Activated CD4-positive, alpha-beta memory T cell treated with anti-CD3 and anti-CD28 coated beads for 36 hours (primary cell): ENCODE results near the gene TCHP. TPM values are rescaled to one million over a fixed set of nuclear protein-coding genes. Genes with fewer than 3 reads are reported as not detected.

Source experiments
- CTCF ChIA-PET: fragments of 350-600 bp; sonication (Branson Sonifier 250); formaldehyde crosslinking; loops from one replicate; lab custom pipeline; 2021; ENCODE audit warnings: antibody characterized with exemption, inconsistent platforms; lab: Charles Lee
- POLR2A ChIA-PET: fragments of 350-600 bp; sonication (Branson Sonifier 250); formaldehyde crosslinking; loops from one replicate; lab custom pipeline; 2021; ENCODE audit warnings: antibody characterized with exemption; lab: Charles Lee
- DNase-seq: peaks from one replicate; pipeline ENCODE4 v3.0.0-alpha.2; 2020
- H3K27ac Mint-ChIP-seq: one replicate; pipeline ENCODE4 v1.8.0; 2021; ENCODE audit warnings: mixed read lengths
- H3K27me3 Mint-ChIP-seq: one replicate; pipeline ENCODE4 v1.8.0; 2021; ENCODE audit warnings: mixed read lengths
- H3K36me3 Mint-ChIP-seq: one replicate; pipeline ENCODE4 v1.8.0; 2021; ENCODE audit warnings: mixed read lengths
- H3K4me1 Mint-ChIP-seq: one replicate; pipeline ENCODE4 v1.8.0; 2021; ENCODE audit warnings: low read depth, mixed read lengths
- H3K4me3 Mint-ChIP-seq: one replicate; pipeline ENCODE4 v1.8.0; 2021; ENCODE audit warnings: mild to moderate bottlenecking, mixed read lengths
- H3K9me3 Mint-ChIP-seq: one replicate; pipeline ENCODE4 v1.8.0; 2021; ENCODE audit warnings: mixed read lengths
- intact Hi-C: fragments of 100-400 bp; cut with micrococcal nuclease; formaldehyde crosslinking; loops from one replicate; pipeline ENCODE4 v1.15.1; 2023
- total RNA-seq, 2 experiments: library from RNA; stranded (reverse); gene quantifications; one replicate each; pipeline ENCODE4 v1.2.3, GENCODE V29; 2021

The TCHP gene
- total RNA-seq, 2 experiments from 2014 or later, result 21.2 to 21.3 TPM

- DNase-seq, result no peak
- ChIA-PET POLR2A (no interaction called here), CTCF (no interaction called here)
- H3K4me3 Mint-ChIP-seq, result no peak overlapping the region
- intact Hi-C loops, result no loop called here
- no peaks in the 10 kb centered on the region for H3K9me3 Mint-ChIP-seq
- H3K27me3 Mint-ChIP-seq, result no peaks in the 10 kb centered on the region
- H3K27ac Mint-ChIP-seq, result peak overlapping the region; percentile 31
- peaks cover 11% of the 10 kb centered on the region for H3K4me1 Mint-ChIP-seq
- peaks cover 46% of the 10 kb centered on the region for H3K36me3 Mint-ChIP-seq
Measured at GRCh38 chr12:109953656-109954055, 53.6 kb downstream of the TCHP start.

- Mint-ChIP-seq H3K27ac (no peak overlapping the region), H3K9me3 (no peaks in the 10 kb centered on the region), H3K4me3 (no peak overlapping the region), H3K36me3 (peaks cover 39% of the 10 kb centered on the region), H3K4me1 (peaks cover 5% of the 10 kb centered on the region), H3K27me3 (no peaks in the 10 kb centered on the region)
- intact Hi-C loops, result no loop called here
- CTCF ChIA-PET, result no interaction called here
- POLR2A ChIA-PET, result no interaction called here
- DNase-seq, result no peak
Measured at GRCh38 chr12:109958374-109958773, 58.3 kb downstream of the TCHP start.

- CTCF ChIA-PET, result no interaction called here
- Mint-ChIP-seq H3K4me3 (no peak overlapping the region), H3K27me3 (no peaks in the 10 kb centered on the region), H3K4me1 (peaks cover 8% of the 10 kb centered on the region), H3K9me3 (no peaks in the 10 kb centered on the region), H3K27ac (no peak overlapping the region), H3K36me3 (peaks cover 35% of the 10 kb centered on the region)
- intact Hi-C loops, result no loop called here
- POLR2A ChIA-PET, result no interaction called here
- no peak for DNase-seq
Measured at GRCh38 chr12:109959411-109960093, 59.5 kb downstream of the TCHP start.

GRCh38 chr12:109961201-109961600 lies 61.1 kb downstream of the TCHP start:
- H3K27ac Mint-ChIP-seq, result no peak overlapping the region
- intact Hi-C loops, result no loop called here
- peaks cover 8% of the 10 kb centered on the region for H3K4me1 Mint-ChIP-seq
- H3K27me3 Mint-ChIP-seq, result no peaks in the 10 kb centered on the region
- ChIA-PET POLR2A (no interaction called here), CTCF (interaction anchor here (1.1 kb wide), 1 partner anchor 30 kb away, joined by 3 read pairs; no protein-coding TSS in a partner anchor)
- H3K36me3 Mint-ChIP-seq, result peaks cover 41% of the 10 kb centered on the region
- H3K9me3 Mint-ChIP-seq, result no peaks in the 10 kb centered on the region
- H3K4me3 Mint-ChIP-seq, result no peak overlapping the region
- DNase-seq, result no peak

- Mint-ChIP-seq H3K36me3 (peaks cover 41% of the 10 kb centered on the region), H3K27me3 (no peaks in the 10 kb centered on the region), H3K4me3 (no peak overlapping the region), H3K4me1 (peaks cover 11% of the 10 kb centered on the region), H3K27ac (no peak overlapping the region), H3K9me3 (no peaks in the 10 kb centered on the region)
- CTCF ChIA-PET, result interaction anchor here (1.1 to 1.2 kb wide), 2 partner anchors 26 to 30 kb away, joined by 3 to 4 read pairs; no protein-coding TSS in a partner anchor
- intact Hi-C loops, result no loop called here
- DNase-seq, result no peak
- POLR2A ChIA-PET, result no interaction called here
Measured at GRCh38 chr12:109961612-109962011, 61.5 kb downstream of the TCHP start.

GRCh38 chr12:109962398-109962797 lies 62.3 kb downstream of the TCHP start:
- POLR2A ChIA-PET, result no interaction called here
- intact Hi-C loops, result no loop called here
- Mint-ChIP-seq H3K36me3 (peaks cover 41% of the 10 kb centered on the region), H3K27me3 (no peaks in the 10 kb centered on the region), H3K9me3 (no peaks in the 10 kb centered on the region), H3K27ac (no peak overlapping the region), H3K4me3 (no peak overlapping the region), H3K4me1 (peaks cover 14% of the 10 kb centered on the region)
- CTCF ChIA-PET, result interaction anchor here (1.2 kb wide), 1 partner anchor 26 kb away, joined by 4 read pairs; no protein-coding TSS in a partner anchor
- peak; percentile 28 for DNase-seq

GRCh38 chr12:109963330-109963729 lies 63.3 kb downstream of the TCHP start:
- Mint-ChIP-seq H3K36me3 (peaks cover 42% of the 10 kb centered on the region), H3K9me3 (no peaks in the 10 kb centered on the region), H3K27ac (no peak overlapping the region), H3K4me3 (no peak overlapping the region), H3K27me3 (no peaks in the 10 kb centered on the region), H3K4me1 (peaks cover 22% of the 10 kb centered on the region)
- no peak for DNase-seq
- CTCF ChIA-PET, result interaction anchor here (0.7 kb wide), 1 partner anchor 58 kb away, joined by 3 read pairs; no protein-coding TSS in a partner anchor
- intact Hi-C loops, result no loop called here
- POLR2A ChIA-PET, result interaction anchor here (1.5 kb wide), 1 partner anchor 10 kb away, joined by 4 read pairs; no protein-coding TSS in a partner anchor

GRCh38 chr12:109963743-109964429 lies 63.8 kb downstream of the TCHP start:
- H3K36me3 Mint-ChIP-seq, result peaks cover 36% of the 10 kb centered on the region
- CTCF ChIA-PET, result interaction anchor here (0.7 kb wide), 2 partner anchors 27 to 59 kb away, joined by 3 read pairs; no protein-coding TSS in a partner anchor
- no peak for DNase-seq

GRCh38 chr12:109966546-109966945 lies 66.5 kb downstream of the TCHP start:
- DNase-seq, result no peak
- intact Hi-C loops, result no loop called here
- Mint-ChIP-seq H3K27ac (no peak overlapping the region), H3K4me1 (peaks cover 26% of the 10 kb centered on the region), H3K9me3 (no peaks in the 10 kb centered on the region), H3K36me3 (peaks cover 38% of the 10 kb centered on the region), H3K27me3 (no peaks in the 10 kb centered on the region), H3K4me3 (no peak overlapping the region)
- CTCF ChIA-PET, result interaction anchor here (1.1 kb wide), 1 partner anchor 58 kb away, joined by 3 read pairs; no protein-coding TSS in a partner anchor
- POLR2A ChIA-PET, result interaction anchor here (1.1 kb wide), 1 partner anchor 23 kb away, joined by 3 read pairs; no protein-coding TSS in a partner anchor

More at GRCh38 chr12:109963743-109964429, 63.8 kb downstream of the TCHP start:
- Mint-ChIP-seq H3K4me1 (peaks cover 22% of the 10 kb centered on the region), H3K27me3 (no peaks in the 10 kb centered on the region), H3K9me3 (no peaks in the 10 kb centered on the region), H3K27ac (no peak overlapping the region), H3K4me3 (no peak overlapping the region)
- intact Hi-C loops, result no loop called here
- POLR2A ChIA-PET, result interaction anchor here (1.5 kb wide), 1 partner anchor 9 kb away, joined by 4 read pairs; no protein-coding TSS in a partner anchor

- no peaks in the 10 kb centered on the region for H3K27me3 Mint-ChIP-seq
- DNase-seq, result no peak
- ChIA-PET POLR2A (interaction anchor here (0.8 to 1.4 kb wide), 4 partner anchors 22 to 37 kb away, joined by 3 to 4 read pairs (median 3); partner anchors contain the start of gene GIT2), CTCF (interaction anchor here (0.5 to 1.3 kb wide), 7 partner anchors 20 to 132 kb away, joined by 3 to 4 read pairs (median 3); no protein-coding TSS in a partner anchor)
- H3K9me3 Mint-ChIP-seq, result no peaks in the 10 kb centered on the region
- peaks cover 25% of the 10 kb centered on the region for H3K4me1 Mint-ChIP-seq
- no peak overlapping the region for H3K4me3 Mint-ChIP-seq
- peak overlapping the region; percentile 59 for H3K27ac Mint-ChIP-seq
- peaks cover 42% of the 10 kb centered on the region for H3K36me3 Mint-ChIP-seq
- intact Hi-C loops, result no loop called here
Measured at GRCh38 chr12:109967383-109968031, 67.4 kb downstream of the TCHP start.
